Measurements from ENCODE around the gene INSR.
A peak's percentile ranks its signal among the peaks of the same experiment; 100 is the strongest.
"Not testable (repeated sequence)": the region's sequence is repeated elsewhere in the genome, so short reads cannot be mapped to it uniquely, and the experiment has no call there.

Gene INSR

DNA sequence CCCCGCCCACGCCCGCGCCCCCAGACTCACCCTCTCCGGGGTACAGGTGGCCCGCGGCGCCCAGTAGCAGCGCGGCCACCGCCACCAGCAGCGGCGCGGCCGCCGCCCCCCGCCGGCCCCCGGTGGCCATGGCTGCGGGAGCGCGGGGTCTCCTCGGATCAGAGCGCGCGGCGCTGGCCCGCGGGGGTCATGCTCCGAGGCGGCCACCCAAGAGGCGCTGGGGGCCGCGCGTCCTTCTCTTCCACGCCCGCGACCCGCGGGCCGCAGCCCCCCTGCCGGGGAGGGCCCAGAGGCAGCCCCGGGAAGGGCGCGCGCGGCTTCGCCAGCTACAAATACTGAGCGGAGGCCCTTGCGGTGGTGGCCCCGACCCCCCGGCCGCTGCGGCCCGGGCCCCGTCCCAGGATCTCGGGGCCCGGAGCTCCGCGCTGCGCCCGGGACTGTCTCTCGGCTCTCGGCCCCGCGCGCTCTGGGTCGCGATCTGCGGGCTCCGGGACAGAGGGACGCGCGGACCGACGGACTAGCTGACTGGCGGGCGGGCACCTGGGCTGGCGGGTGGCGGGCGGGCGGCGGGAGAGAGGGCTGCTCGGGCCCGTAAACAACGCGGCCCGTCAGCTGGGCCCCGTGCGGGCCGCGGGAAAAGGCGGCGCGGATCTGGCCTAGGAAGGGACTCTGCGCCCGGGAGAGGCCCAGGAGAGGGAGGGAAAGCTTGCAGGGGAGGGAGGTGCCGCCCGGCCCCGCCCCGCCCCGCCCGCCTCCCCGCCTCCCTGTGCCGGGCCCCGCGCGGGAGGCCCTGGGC is at the start of gene INSR:
TSS of gene INSR (minus strand) at position 653 of the 796 bp plus-strand sequence. CDS start at position 130, 523 bp downstream.
- peak; percentile 96 for DNase-seq (ENCODE audit: low read depth, low spot score)

DNA sequence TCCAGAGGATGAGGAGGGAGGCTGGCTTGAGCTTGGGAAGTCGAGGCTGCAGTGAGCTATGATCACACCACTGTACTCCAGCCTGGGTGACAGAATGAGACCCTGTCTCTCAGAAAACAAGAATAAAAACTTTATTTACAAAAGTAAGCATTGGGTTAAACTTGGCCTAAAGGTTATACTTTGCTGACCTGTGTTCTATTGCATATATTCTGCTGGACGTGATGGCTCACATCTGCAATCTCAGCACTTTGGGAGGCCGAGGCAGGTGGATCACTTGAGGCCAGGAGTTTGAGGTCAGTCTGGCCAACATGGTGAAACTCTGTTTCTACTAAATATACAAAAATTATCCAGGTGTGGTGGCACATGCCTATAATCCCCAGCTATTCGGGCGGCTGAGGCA is 47.9 kb upstream of the INSR start:
- no peak for DNase-seq (ENCODE audit: low read depth, low spot score)

GRCh38 chr19:7340959-7341837 is 47.0 kb upstream of the INSR start:
- DNase-seq (ENCODE audit: low read depth, low spot score) = peak; percentile 89

- no peak for DNase-seq (ENCODE audit: low read depth, low spot score)
Observed at GRCh38 chr19:7337380-7338194, 43.4 kb upstream of the INSR start.

- DNase-seq (ENCODE audit: low read depth, low spot score) = no peak
Observed at GRCh38 chr19:7336321-7336973, 42.2 kb upstream of the INSR start.

DNA sequence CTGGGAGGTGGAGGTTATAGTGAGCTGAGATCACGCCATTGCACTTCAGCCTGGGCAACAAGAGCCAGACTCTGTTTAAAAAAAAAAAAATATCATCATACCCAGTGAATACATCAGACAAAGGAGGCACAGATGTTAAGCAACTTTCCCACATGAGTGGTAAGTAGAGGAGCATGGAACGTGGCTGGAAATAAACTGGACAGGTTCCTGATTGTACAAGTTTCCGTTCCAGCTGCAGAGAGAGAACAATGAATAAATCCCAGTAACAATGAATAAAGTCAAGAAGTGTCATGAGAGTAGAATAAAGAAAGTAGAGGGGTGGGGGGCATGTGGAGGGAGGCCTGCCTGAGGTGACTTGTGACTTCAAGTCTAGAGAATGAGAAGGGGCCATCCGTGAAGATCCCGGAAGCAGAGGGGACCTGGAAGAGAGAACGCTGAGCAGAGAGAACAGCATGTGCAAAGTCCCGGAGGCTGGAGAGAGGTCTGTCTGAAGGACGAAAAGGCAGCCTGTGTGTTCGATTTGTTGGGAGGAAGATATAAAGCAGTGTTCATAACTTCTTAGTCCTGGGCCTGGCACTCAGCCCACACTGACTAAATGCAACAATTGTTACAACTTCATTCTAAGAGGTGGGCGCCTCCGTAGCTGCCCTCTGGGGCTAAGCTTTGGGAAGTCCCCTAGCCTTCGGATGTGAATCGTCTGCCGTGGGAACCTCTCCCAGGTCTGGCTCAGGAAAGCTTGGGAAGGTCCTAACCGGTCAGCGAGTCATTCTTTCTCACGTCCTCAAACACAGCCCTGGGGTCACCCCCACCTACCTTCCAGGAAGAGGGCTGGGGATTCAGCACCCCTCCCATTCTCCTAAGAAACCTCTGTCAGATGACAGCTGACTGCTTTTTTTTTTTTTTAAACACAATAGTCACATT is 39.2 kb upstream of the INSR start:
- peak; percentile 6 for DNase-seq (ENCODE audit: low read depth, low spot score)

DNA sequence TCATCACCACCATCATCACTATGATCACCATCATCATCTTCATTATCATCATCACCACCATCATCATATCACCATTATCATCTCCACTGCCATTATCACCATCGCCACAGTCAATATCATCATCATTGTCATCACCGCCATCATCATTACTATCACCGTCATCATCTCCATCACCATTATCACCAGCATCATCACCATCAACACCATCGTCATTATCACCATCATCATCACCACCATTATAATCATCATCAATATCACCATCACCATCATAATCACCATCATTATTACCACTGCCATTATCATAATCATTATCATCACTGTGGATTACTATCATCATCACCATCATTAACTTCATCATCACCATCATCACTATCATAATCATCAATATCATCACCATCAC is 37.2 kb upstream of the INSR start:
- no peak for DNase-seq (ENCODE audit: low read depth, low spot score)

DNA sequence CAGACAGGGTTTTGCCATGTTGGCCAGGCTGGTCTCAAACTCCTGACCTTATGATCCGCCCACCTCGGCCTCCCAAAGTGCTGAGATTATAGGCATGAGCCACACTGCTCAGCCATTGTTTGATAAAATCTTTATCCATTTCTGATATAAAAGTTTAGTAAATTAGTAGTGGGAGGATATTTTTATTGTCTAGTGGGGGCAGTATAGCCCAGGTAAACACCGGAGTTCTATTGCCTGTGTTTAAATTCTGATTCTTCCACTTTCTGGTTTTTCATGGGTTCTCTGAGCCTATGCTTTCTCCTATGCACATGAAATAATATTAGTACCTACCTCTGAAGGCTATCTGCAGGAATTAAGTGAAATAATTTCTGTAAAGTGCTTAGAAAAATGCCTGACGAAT is 34.4 kb upstream of the INSR start:
- no peak for DNase-seq (ENCODE audit: low read depth, low spot score)

- no peak for DNase-seq (ENCODE audit: low read depth, low spot score)
Observed at GRCh38 chr19:7327802-7328201, 33.6 kb upstream of the INSR start.

DNA sequence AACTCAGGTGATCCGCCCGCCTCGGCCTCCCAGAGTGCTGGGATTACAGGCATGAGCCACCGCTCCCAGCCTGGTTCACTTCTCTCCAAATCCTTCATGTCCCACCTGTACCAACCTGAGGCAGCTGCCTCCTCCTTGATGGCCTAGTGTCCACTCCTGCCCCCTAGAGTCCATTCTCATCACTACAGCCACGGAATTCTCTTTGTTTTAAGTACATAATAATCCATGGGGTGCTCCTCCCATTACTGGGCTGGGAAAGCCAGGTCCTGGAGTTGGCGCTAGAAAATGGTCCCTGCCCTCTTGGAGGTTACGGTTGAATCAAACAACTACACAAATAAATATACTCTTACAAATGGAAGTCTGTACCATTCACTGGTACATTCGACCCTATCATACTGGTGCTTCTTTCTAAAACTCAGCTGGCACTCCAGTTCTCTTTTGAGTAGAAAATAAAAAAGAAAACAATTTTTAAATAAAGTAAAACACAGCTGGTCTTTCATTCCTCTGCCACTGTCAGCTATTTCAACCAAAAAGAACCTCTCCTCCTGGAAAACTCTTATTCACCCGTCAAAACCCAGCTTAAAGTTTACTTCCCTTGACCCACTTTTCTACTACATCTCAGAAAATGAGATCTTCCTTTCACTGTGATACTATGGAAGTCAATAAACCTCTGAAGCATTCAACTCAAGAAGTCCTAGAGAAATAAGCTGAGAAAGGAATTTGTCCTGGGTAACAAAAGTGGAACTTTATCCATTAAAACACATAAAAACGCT is 32.1 kb upstream of the INSR start:
- DNase-seq (ENCODE audit: low read depth, low spot score) = no peak

DNA sequence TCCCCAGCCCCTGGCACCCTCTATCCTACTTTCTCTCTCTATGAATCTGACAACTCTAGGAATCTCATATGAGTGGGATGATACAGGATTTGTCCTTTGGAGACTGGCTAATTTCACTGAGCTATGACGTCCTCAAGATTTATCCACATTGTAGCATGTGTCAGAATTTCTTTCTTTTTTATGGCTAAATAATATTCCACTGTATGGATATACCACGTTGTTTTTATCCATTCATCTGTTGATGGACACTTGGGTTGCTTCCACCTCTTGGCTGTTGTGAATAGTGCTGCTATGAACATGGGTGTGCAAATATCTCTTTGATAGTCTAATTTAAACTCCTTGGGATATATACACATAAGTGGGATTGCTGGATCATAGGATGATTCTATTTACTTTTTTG is 24.0 kb upstream of the INSR start:
- no peak for DNase-seq (ENCODE audit: low read depth, low spot score)

GRCh38 chr19:7312816-7313215 is 18.6 kb upstream of the INSR start:
- no peak for DNase-seq (ENCODE audit: low read depth, low spot score)

DNA sequence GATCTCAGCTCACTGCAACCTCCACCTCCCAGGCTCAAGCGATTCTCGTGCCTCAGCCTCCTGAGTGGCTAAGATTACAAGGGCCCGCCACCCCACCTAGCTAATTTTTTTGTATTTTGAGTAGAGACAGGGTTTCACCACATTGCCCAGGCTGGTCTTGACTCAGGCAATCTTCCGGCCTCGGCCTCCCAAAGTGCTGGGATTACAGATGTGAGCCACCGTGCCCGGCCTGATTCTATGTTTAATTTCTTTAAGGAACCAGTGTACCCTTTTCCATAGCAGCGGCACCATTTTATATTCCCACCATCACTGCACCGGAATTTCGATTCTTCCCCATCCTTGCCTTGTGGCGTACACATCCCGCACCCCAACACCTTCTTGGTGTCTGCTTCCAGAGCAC is 17.7 kb upstream of the INSR start:
- no peak for DNase-seq (ENCODE audit: low read depth, low spot score)

DNA sequence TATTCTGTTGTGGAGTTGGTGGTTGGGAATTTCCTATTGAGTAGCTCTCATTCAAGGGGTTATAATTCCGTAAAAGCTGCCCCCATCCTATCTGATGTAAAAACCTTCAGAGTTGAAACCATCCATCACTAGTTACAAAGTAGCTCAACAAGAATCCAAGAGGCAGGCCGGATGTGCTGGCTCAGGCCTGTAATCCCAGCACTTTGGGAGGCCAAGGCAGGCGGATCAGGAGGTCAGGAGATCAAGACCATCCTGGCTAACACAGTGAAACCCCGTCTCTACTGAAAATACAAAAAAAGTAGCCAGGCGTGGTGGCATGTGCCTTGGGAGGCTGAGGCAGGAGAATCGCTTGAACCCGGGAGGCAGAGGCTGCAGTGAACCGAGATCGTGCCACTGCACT is 14.1 kb upstream of the INSR start:
- DNase-seq (ENCODE audit: low read depth, low spot score) = not testable (repeated sequence)

DNA sequence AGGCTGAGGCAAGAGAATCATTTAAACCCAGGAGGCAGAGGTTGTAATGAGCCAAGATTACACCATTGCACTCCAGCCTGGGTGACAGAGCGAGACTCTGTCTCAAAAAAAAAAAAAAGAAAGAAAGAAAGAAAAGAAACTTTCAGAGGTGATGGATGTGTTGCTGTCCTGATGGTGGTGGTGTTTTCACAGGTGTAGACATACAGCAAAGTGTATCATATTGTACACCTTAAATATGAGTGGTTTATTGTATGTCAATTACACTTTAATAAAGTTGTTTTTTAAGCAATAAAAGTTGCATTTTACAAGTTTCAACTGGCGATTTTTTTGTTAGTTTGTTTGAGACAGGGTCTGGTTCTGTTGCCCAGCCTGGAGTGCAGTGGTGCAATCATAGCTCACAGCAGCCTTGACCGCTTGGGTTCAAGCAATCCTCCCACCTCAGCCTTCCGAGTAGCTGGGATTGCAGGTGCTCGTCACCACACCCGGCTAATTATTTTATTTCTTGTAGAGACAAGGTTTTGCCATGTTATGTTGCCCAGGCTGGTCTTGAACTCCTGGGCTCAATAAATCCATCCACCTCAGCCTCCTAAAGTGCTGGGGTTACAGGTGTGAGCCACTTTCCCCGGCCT is 13.5 kb upstream of the INSR start:
- no peak for DNase-seq (ENCODE audit: low read depth, low spot score)

GRCh38 chr19:7304200-7304599 is 10.0 kb upstream of the INSR start:
- DNase-seq (ENCODE audit: low read depth, low spot score) = no peak

GRCh38 chr19:7303470-7303869 is 9.3 kb upstream of the INSR start:
- DNase-seq (ENCODE audit: low read depth, low spot score) = no peak

GRCh38 chr19:7301525-7301924 is 7.3 kb upstream of the INSR start:
- DNase-seq (ENCODE audit: low read depth, low spot score) = no peak

DNA sequence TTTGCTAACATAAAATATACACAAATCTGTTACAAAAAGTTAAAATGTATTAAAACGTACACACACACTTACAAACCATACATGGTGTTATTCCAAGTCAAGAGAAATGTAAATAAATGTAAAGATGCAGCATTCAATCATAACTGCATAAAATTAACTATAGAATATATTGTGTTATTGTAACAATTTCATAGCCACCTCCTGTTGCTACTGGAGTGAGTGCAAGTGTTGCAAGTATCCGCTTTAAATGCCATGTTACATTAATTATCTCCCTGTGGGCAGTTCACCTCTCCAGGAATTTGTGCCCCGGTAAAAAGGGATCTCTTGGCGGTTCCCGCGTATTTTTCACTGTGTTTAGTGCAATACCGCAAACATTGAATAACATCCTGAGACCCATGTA is 3.5 kb upstream of the INSR start:
- DNase-seq (ENCODE audit: low read depth, low spot score) = no peak

Measured in astrocyte of the hippocampus (primary cell).